Measurements from ENCODE around the gene AMTN.
"Not testable (repeated sequence)": the region's sequence is repeated elsewhere in the genome, so short reads cannot be mapped to it uniquely, and the experiment has no call there.

The AMTN gene

GRCh38 chr4:70518269-70518668 is at the start of gene AMTN:
Gene AMTN (plus strand): TSS chr4:70518569. CDS start chr4:70518778, 209 bp downstream.
- intact Hi-C loops (cut with DNase I) = no loop called here
- DNase-seq = no peak

GRCh38 chr4:70471897-70472296 is 46.5 kb upstream of the AMTN start, which contains the start of gene MUC7:
Gene MUC7 (plus strand): TSS chr4:70472197. CDS start chr4:70474022, 1,825 bp downstream.
- intact Hi-C loops (cut with DNase I) = no loop called here
- no peak for DNase-seq

GRCh38 chr4:70473679-70474078 is 44.7 kb upstream of the AMTN start:
- DNase-seq = no peak
- intact Hi-C loops (cut with DNase I) = no loop called here

GRCh38 chr4:70488748-70489147 is 29.6 kb upstream of the AMTN start:
- DNase-seq = no peak
- intact Hi-C loops (cut with DNase I) = no loop called here

- peak in 3 of 42 donors; percentile 7 to 17 (median 16) for DNase-seq
- intact Hi-C loops (cut with DNase I) = no loop called here
These were observed 22.1 kb upstream of the AMTN start for GRCh38 chr4:70496231-70496630.

- DNase-seq; intact Hi-C loops (cut with DNase I): not testable (repeated sequence)
These were observed 16.5 kb upstream of the AMTN start for GRCh38 chr4:70501838-70502237.

GRCh38 chr4:70504733-70505132 is 13.6 kb upstream of the AMTN start:
- DNase-seq = no peak
- intact Hi-C loops (cut with DNase I) = no loop called here

GRCh38 chr4:70505151-70505748 is 13.1 kb upstream of the AMTN start:
- intact Hi-C loops (cut with DNase I) = no loop called here
- peak; percentile 49 to 88 (median 74) for DNase-seq

GRCh38 chr4:70508801-70509200 is 9.6 kb upstream of the AMTN start:
- intact Hi-C loops (cut with DNase I) = no loop called here
- DNase-seq = no peak

- DNase-seq = no peak
- intact Hi-C loops (cut with DNase I) = no loop called here
These were observed 7.0 kb upstream of the AMTN start for GRCh38 chr4:70511365-70511764.

- intact Hi-C loops (cut with DNase I) = no loop called here
These were observed 2.8 kb upstream of the AMTN start for GRCh38 chr4:70515367-70516250.

GRCh38 chr4:70518716-70519115 is 347 bp downstream of the AMTN start:
- DNase-seq = no peak
- intact Hi-C loops (cut with DNase I) = no loop called here

More at GRCh38 chr4:70515367-70516250, 2.8 kb upstream of the AMTN start:
- no peak for DNase-seq

GRCh38 chr4:70522626-70523025 is 4.3 kb downstream of the AMTN start:
- no peak for DNase-seq
- intact Hi-C loops (cut with DNase I) = no loop called here

- intact Hi-C loops (cut with DNase I) = no loop called here
- no peak for DNase-seq
These were observed 12.6 kb downstream of the AMTN start for GRCh38 chr4:70530997-70531396.

- DNase-seq = no peak
- intact Hi-C loops (cut with DNase I) = no loop called here
These were observed 13.6 kb downstream of the AMTN start for GRCh38 chr4:70531981-70532380.

- intact Hi-C loops (cut with DNase I) = no loop called here
These were observed 14.8 kb downstream of the AMTN start for GRCh38 chr4:70533211-70533610.

GRCh38 chr4:70533791-70534190 is 15.4 kb downstream of the AMTN start:
- no peak for DNase-seq
- intact Hi-C loops (cut with DNase I) = no loop called here

More at GRCh38 chr4:70533211-70533610, 14.8 kb downstream of the AMTN start:
- DNase-seq = no peak

GRCh38 chr4:70534886-70535285 is 16.5 kb downstream of the AMTN start:
- DNase-seq; intact Hi-C loops (cut with DNase I): not testable (repeated sequence)

- intact Hi-C loops (cut with DNase I) = no loop called here
- DNase-seq = no peak
These were observed 20.5 kb downstream of the AMTN start for GRCh38 chr4:70538869-70539268.

GRCh38 chr4:70544279-70544868 is 26.0 kb downstream of the AMTN start:
- intact Hi-C loops (cut with DNase I) = no loop called here
- peak in 4 of 42 donors; percentile 2 to 17 (median 8) for DNase-seq

Measured in head of caudate nucleus (tissue), 42 donors.